C4-2B (cell line): ENCODE data around the gene TRIO.

Experiments
- CTCF ChIP-seq: fragments of 450-650 bp; conservative IDR thresholded peaks from 2 replicates; pipeline ENCODE4 v1.5.1; 2017; ENCODE audit warnings: mild to moderate bottlenecking
- ZFX ChIP-seq: fragments of 450-650 bp; IDR thresholded peaks from 2 replicates; pipeline ENCODE4 v1.6.1; 2017

GRCh38 chr5:14249258-14250082 lies 106.3 kb downstream of the TRIO start:
- no peak for TF ChIP-seq CTCF
- TF ChIP-seq ZFX: no peak
